ENCODE results near the gene ADAMTS2.

GRCh38 chr5:179125789-179126505, 219.3 kb downstream of the ADAMTS2 start:
- no peak for TF ChIP-seq CTCF (IDR thresholded peaks at IDR 0.05 in 2 of 3, conservative IDR thresholded peaks at IDR 0.05 in 1 of 3; ENCODE audit: borderline replicate concordance in 1 of 3, insufficient read depth in 1 of 3, low read depth in 2 of 3, low read length in 2 of 3)
- no peak for TF ChIP-seq POLR2AphosphoS5 (IDR thresholded peaks at IDR 0.05; ENCODE audit: low read depth, low read length)

Data from HCT116 (cell line).